ENCODE measurements around the gene PDZRN4. TPM values are rescaled to one million over a fixed set of nuclear protein-coding genes. Genes with fewer than 3 reads are reported as not detected.

The PDZRN4 gene
- total RNA-seq, 4 donors from 2014 or later: 22.8 to 197 (median 176) TPM

DNA sequence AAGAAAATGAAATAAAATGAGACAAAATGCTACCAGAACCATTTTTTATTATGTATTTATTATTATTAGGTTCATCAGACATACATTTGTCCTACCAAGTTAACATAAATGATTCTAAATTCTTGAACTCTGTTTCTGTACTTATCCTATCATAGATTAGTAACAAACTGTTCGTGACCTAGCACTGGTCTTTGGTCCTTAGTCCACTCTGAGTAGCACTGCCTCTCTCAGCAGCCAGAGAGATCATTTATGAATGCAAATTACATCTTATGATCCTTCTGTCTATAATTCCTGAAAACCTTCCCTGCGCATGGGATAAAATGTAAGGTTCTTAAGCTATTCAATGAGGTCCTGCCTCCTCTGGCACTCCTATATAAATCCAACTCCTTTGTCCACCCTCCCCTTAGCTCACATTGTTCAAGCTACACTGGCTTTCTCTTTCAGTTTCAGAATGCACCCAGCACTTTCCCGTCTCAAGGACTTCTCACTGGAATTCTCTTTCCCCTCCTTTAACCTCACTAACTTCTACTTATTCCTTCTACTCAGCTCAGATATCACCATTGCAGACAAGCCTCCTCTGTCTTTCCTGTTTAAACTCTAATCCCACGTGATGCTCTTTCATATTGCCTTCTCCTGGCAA is 17.1 kb downstream of the PDZRN4 start:
- H3K36me3 ChIP-seq: no peaks in the 10 kb centered on the region
- 37 to 38% methylated on average over 4 of the region's 4 CpGs for WGBS, 2 donors
- no peaks in the 10 kb centered on the region for H3K9me3 ChIP-seq
- peak overlapping the region in 3 of 4 donors; percentile 40 to 60 (median 56) for H3K27ac ChIP-seq
- peaks cover 0 to 31% (median 3%) of the 10 kb centered on the region in 4 donors for H3K4me1 ChIP-seq
- H3K4me3 ChIP-seq: peak overlapping the region in 3 of 4 donors; percentile 10 to 32 (median 11)
- TF ChIP-seq, protein P1, sequence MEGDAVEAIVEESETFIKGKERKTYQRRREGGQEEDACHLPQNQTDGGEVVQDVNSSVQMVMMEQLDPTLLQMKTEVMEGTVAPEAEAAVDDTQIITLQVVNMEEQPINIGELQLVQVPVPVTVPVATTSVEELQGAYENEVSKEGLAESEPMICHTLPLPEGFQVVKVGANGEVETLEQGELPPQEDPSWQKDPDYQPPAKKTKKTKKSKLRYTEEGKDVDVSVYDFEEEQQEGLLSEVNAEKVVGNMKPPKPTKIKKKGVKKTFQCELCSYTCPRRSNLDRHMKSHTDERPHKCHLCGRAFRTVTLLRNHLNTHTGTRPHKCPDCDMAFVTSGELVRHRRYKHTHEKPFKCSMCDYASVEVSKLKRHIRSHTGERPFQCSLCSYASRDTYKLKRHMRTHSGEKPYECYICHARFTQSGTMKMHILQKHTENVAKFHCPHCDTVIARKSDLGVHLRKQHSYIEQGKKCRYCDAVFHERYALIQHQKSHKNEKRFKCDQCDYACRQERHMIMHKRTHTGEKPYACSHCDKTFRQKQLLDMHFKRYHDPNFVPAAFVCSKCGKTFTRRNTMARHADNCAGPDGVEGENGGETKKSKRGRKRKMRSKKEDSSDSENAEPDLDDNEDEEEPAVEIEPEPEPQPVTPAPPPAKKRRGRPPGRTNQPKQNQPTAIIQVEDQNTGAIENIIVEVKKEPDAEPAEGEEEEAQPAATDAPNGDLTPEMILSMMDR (IDR thresholded peaks at IDR 0.05): no peak
- TF ChIP-seq EP300 (IDR thresholded peaks at IDR 0.05): no peak
- no peak for TF ChIP-seq POLR2A (IDR thresholded peaks at IDR 0.05)
- H3K27me3 ChIP-seq: no peaks in the 10 kb centered on the region
- no peak for DNase-seq (ENCODE audit: low spot score in 2 of 2)

DNA sequence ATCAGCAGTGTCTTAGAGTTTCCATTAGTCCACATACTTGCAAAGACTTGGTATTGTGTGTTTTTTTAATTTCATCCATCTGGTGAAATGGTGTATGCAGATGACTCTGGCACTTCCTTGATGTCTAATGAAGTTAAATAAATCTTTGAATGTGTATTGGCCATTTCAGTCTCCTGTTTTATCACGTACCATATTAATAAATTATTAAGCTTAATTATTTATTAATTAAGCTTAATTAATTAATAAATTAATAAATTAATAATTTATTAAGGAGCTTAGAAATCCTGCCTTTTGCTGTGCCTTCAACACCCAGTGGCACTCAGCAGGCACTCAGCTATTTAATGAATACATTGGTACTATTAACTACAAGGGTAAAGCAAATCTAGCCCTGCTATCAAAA is 18.2 kb downstream of the PDZRN4 start:
- no peaks in the 10 kb centered on the region for H3K9me3 ChIP-seq
- no peaks in the 10 kb centered on the region for H3K36me3 ChIP-seq
- TF ChIP-seq EP300 (IDR thresholded peaks at IDR 0.05): no peak
- TF ChIP-seq, protein P1 (IDR thresholded peaks at IDR 0.05): no peak
- TF ChIP-seq POLR2A (IDR thresholded peaks at IDR 0.05): no peak
- H3K4me1 ChIP-seq: peaks cover 0 to 31% (median 3%) of the 10 kb centered on the region in 4 donors
- H3K4me3 ChIP-seq: no peak overlapping the region
- no peak overlapping the region for H3K27ac ChIP-seq
- DNase-seq (ENCODE audit: low spot score in 2 of 2): no peak
- 95 to 96% methylated on average over 1 of the region's 1 CpG for WGBS, 2 donors
- H3K27me3 ChIP-seq: no peaks in the 10 kb centered on the region

DNA sequence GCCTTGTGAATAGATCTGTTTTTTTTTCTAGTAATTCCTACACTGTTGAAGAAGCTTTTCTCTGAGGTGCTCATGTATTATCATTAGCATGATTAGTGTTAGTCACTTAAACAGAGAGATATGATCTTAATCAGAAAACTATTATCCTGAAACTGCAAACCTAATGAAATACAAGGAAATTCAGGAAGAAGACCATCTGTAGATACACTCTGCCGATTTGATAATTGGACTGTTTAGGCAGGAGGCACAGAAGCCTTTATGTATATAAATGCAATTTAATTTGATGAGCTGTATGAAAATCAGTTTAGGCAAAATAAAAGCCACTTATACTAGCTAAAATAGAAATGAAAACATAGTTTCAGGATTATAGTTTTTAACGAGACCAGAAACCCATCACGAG is 23.3 kb downstream of the PDZRN4 start:
- no peaks in the 10 kb centered on the region for H3K36me3 ChIP-seq
- H3K4me1 ChIP-seq: peaks cover 0 to 23% (median 0%) of the 10 kb centered on the region in 4 donors
- TF ChIP-seq, protein P1 (IDR thresholded peaks at IDR 0.05): no peak
- TF ChIP-seq EP300 (IDR thresholded peaks at IDR 0.05) (no peak), POLR2A (IDR thresholded peaks at IDR 0.05) (no peak)
- no peak overlapping the region for H3K27ac ChIP-seq
- H3K27me3 ChIP-seq: no peaks in the 10 kb centered on the region
- no peak for DNase-seq (ENCODE audit: low spot score in 2 of 2)
- no peaks in the 10 kb centered on the region for H3K9me3 ChIP-seq
- 62 to 69% methylated on average over 3 of the region's 3 CpGs for WGBS, 2 donors
- no peak overlapping the region for H3K4me3 ChIP-seq

DNA sequence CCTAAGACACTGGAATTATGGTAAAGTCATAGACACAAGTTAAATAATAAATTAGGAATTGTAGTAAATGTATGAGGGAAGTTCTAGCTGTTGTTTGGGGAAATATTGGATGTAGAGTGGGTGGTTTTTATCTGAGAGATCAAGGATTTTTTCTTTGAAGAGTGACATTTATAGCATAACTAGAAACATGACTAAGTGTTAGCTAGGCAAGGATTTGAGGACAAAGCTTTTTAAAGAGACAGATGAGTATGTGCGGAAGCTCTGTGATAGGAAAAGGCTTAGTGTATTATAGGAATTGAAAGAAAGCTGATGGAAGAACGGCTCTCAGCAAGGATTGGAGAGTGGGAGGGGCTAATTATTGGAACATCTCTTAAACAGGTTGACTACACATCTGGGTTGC is 24.5 kb downstream of the PDZRN4 start:
- Histone ChIP-seq H3K27me3 (no peaks in the 10 kb centered on the region), H3K4me1 (peaks cover 0 to 27% (median 0%) of the 10 kb centered on the region in 4 donors), H3K36me3 (no peaks in the 10 kb centered on the region), H3K9me3 (no peaks in the 10 kb centered on the region), H3K27ac (no peak overlapping the region), H3K4me3 (no peak overlapping the region)
- WGBS, 2 donors: 45 to 68% methylated on average over 2 of the region's 2 CpGs
- DNase-seq (ENCODE audit: low spot score in 2 of 2): no peak
- no peak for TF ChIP-seq POLR2A (IDR thresholded peaks at IDR 0.05)
- TF ChIP-seq, protein P1 (IDR thresholded peaks at IDR 0.05): no peak
- no peak for TF ChIP-seq EP300 (IDR thresholded peaks at IDR 0.05)

DNA sequence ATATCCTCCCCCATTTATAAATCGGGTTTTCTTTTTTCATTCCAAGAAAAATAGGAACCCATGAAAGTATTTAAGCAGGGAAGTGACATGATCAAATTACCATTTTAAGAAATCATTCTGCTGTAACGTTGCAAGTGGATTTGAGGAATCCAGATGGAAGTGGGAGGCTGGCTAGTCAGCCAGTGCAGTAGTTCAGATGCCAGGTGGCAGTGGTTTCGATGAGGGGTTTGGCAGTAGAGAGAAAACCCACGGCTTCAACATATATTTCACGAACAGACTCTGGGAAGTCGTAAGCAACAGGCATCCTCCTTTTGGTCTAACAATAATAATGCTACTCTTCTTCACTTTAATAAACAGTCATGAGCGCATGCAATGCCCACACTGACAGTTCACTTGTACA is 25.0 kb downstream of the PDZRN4 start:
- no peak overlapping the region for H3K27ac ChIP-seq
- no peak for DNase-seq (ENCODE audit: low spot score in 2 of 2)
- H3K4me3 ChIP-seq: no peak overlapping the region
- TF ChIP-seq EP300 (IDR thresholded peaks at IDR 0.05): no peak
- no peak for TF ChIP-seq POLR2A (IDR thresholded peaks at IDR 0.05)
- TF ChIP-seq, protein P1 (IDR thresholded peaks at IDR 0.05): no peak
- H3K4me1 ChIP-seq: peaks cover 0 to 28% (median 0%) of the 10 kb centered on the region in 4 donors
- H3K36me3 ChIP-seq: no peaks in the 10 kb centered on the region
- WGBS, 2 donors: 69 to 76% methylated on average over 7 of the region's 7 CpGs
- no peaks in the 10 kb centered on the region for H3K27me3 ChIP-seq
- no peaks in the 10 kb centered on the region for H3K9me3 ChIP-seq

Measured in tibial nerve (tissue), 4 donors.